NAMALWA (cell line): ENCODE data around the gene SLC16A6.
A peak's percentile ranks its signal among the peaks of the same experiment; 100 is the strongest.
"Not testable (repeated sequence)": the region's sequence is repeated elsewhere in the genome, so short reads cannot be mapped to it uniquely, and the experiment has no call there.

ENCODE experiments used
- DNase-seq: peaks from one replicate; pipeline ENCODE4 v3.0.0-alpha.2; 2015; ENCODE audit warnings: low spot score

The SLC16A6 gene

GRCh38 chr17:68290268-68290954 is 516 bp downstream of the SLC16A6 start:
- DNase-seq: peak; percentile 67

- DNase-seq: no peak
Measured at GRCh38 chr17:68289936-68290267, 1.0 kb downstream of the SLC16A6 start.

- DNase-seq: no peak
Measured at GRCh38 chr17:68289473-68289872, 1.5 kb downstream of the SLC16A6 start.

GRCh38 chr17:68288804-68289203 is 2.1 kb downstream of the SLC16A6 start:
- DNase-seq: peak; percentile 84

- DNase-seq: peak; percentile 87
Measured at GRCh38 chr17:68288375-68288774, 2.6 kb downstream of the SLC16A6 start.

- DNase-seq: not testable (repeated sequence)
Measured at GRCh38 chr17:68281965-68282364, 9.0 kb downstream of the SLC16A6 start.

- no peak for DNase-seq
Measured at GRCh38 chr17:68277807-68278206, 13.1 kb downstream of the SLC16A6 start.

- DNase-seq: not testable (repeated sequence)
Measured at GRCh38 chr17:68276339-68276738, 14.6 kb downstream of the SLC16A6 start.

GRCh38 chr17:68273722-68274121 is 17.2 kb downstream of the SLC16A6 start:
- DNase-seq: no peak

- DNase-seq: not testable (repeated sequence)
Measured at GRCh38 chr17:68265833-68266232, 25.1 kb downstream of the SLC16A6 start.

GRCh38 chr17:68263101-68263681 is 27.7 kb downstream of the SLC16A6 start:
- peak; percentile 77 for DNase-seq

- not testable (repeated sequence) for DNase-seq
Measured at GRCh38 chr17:68262467-68262866, 28.5 kb downstream of the SLC16A6 start.

GRCh38 chr17:68260051-68260762 is 30.7 kb downstream of the SLC16A6 start:
- DNase-seq: no peak

GRCh38 chr17:68259648-68259951 is 31.3 kb downstream of the SLC16A6 start:
- DNase-seq: peak; percentile 63

- DNase-seq: peak; percentile 89
Measured at GRCh38 chr17:68258890-68259647, 31.9 kb downstream of the SLC16A6 start.

- no peak for DNase-seq
Measured at GRCh38 chr17:68257934-68258333, 33.0 kb downstream of the SLC16A6 start.

- DNase-seq: not testable (repeated sequence)
Measured at GRCh38 chr17:68256701-68257100, 34.2 kb downstream of the SLC16A6 start.

GRCh38 chr17:68255731-68256538 is 35.0 kb downstream of the SLC16A6 start:
- no peak for DNase-seq

GRCh38 chr17:68255151-68255550 is 35.8 kb downstream of the SLC16A6 start:
- DNase-seq: no peak

- not testable (repeated sequence) for DNase-seq
Measured at GRCh38 chr17:68253426-68253825, 37.5 kb downstream of the SLC16A6 start.

GRCh38 chr17:68249354-68249765 is 41.6 kb downstream of the SLC16A6 start:
- DNase-seq: peak; percentile 47

GRCh38 chr17:68248891-68249290 is 42.0 kb downstream of the SLC16A6 start:
- peak; percentile 47 for DNase-seq
